ENCODE data around the gene PLB1.

- TF ChIP-seq CTCF (IDR thresholded peaks at IDR 0.05) = no peak
- no peak for TF ChIP-seq POLR2A (IDR thresholded peaks at IDR 0.05)
Observed at GRCh38 chr2:28523902-28524301, 28.0 kb downstream of the PLB1 start.

Measured in adrenal gland (tissue), 5 donors.